ENCODE results near the gene PACS2. TPM values are rescaled to one million over a fixed set of nuclear protein-coding genes. Genes with fewer than 3 reads are reported as not detected.

PACS2 gene
- total and polyA plus RNA-seq, 2 donors (not counting 3 experiments of a cell fraction or from before 2014, with no cell fraction given), result 52.7 to 86.3 TPM

DNA sequence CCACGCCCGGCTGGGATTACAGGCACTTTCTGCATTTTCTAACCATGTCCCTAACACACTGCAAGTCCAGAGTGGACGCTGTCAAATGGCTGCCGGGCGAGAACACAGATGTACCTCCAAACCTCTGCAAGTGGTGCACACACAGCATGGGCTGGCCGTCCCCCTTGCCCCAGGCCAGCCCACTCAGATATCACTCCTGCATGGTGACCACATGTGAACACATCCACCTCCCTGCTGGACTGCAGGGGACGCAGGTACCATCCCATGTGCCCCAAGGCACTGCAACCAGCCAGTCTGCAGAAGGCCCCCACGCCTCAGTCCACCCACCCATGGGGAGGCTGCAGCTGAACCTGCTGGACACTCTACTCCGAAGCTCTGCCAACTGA is 27.8 kb upstream of the PACS2 start:
- no peak overlapping the region for H3K9ac ChIP-seq (replicated peaks; ENCODE audit: extremely low read depth, insufficient read depth, low read length)
- no peak for FAIRE-seq
- POLR2A ChIA-PET, result no interaction called here
- BruUV-seq (replicated peaks), result no TSS peak
- H3K27me3 ChIP-seq (ENCODE audit: control insufficient read depth in 2 of 2, insufficient read depth in 2 of 2, low read length in 2 of 2), result no peaks in the 10 kb centered on the region
- peaks cover 0 to 2% of the 10 kb centered on the region in 2 experiments for H3K36me3 ChIP-seq (ENCODE audit: control insufficient read depth in 2 of 2, extremely low read depth in 1 of 2, insufficient read depth in 2 of 2, low read length in 2 of 2)
- no peak overlapping the region for H3K27ac ChIP-seq (ENCODE audit: insufficient read depth, low read depth, low read length)
- dilution Hi-C loops (cut with MboI; ENCODE audit: extremely low pct_ligation_motif_present, low sequenced_read_pairs) (no loop called here), intact Hi-C loops (cut with micrococcal nuclease) (no loop called here)
- no peak overlapping the region for H2AFZ ChIP-seq (ENCODE audit: low read depth, low read length)
- H4K20me1 ChIP-seq (replicated peaks; ENCODE audit: control insufficient read depth, extremely low read depth, insufficient read depth, low read length), result no peaks in the 10 kb centered on the region
- no peak overlapping the region for H3K4me3 ChIP-seq (replicated peaks in 1 of 3; ENCODE audit: insufficient read depth in 1 of 3, low read depth in 1 of 3, low read length in 3 of 3)
- peaks cover 9% of the 10 kb centered on the region for H3K79me2 ChIP-seq (ENCODE audit: control insufficient read depth, insufficient read depth, low read length)
- CTCF ChIA-PET, result no interaction called here
- H3K4me2 ChIP-seq (ENCODE audit: insufficient read depth, low read length), result no peak overlapping the region
- TF ChIP-seq EZH2 (IDR thresholded peaks at IDR 0.05; ENCODE audit: borderline replicate concordance, low read depth, low read length, severe bottlenecking), result no peak
- TF ChIP-seq POLR2A (IDR thresholded peaks at IDR 0.05; ENCODE audit: low read depth, low read length), result no peak
- TF ChIP-seq JUN (IDR thresholded peaks at IDR 0.05; ENCODE audit: borderline replicate concordance, insufficient read depth, insufficient read length, low read depth), result no peak
- no peak for TF ChIP-seq GATA2 (IDR thresholded peaks at IDR 0.05; ENCODE audit: insufficient read depth, insufficient read length, low read depth, low read length)
- no peak for TF ChIP-seq POLR2AphosphoS5 (IDR thresholded peaks at IDR 0.05; ENCODE audit: insufficient read depth, low read depth, low read length)
- TF ChIP-seq, protein P1, sequence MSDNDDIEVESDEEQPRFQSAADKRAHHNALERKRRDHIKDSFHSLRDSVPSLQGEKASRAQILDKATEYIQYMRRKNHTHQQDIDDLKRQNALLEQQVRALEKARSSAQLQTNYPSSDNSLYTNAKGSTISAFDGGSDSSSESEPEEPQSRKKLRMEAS (IDR thresholded peaks at IDR 0.05; ENCODE audit: insufficient read depth, insufficient read length), result no peak
- TF ChIP-seq FOS (IDR thresholded peaks at IDR 0.05; ENCODE audit: borderline replicate concordance, insufficient read depth, low read length), result no peak
- TF ChIP-seq, protein P2, sequence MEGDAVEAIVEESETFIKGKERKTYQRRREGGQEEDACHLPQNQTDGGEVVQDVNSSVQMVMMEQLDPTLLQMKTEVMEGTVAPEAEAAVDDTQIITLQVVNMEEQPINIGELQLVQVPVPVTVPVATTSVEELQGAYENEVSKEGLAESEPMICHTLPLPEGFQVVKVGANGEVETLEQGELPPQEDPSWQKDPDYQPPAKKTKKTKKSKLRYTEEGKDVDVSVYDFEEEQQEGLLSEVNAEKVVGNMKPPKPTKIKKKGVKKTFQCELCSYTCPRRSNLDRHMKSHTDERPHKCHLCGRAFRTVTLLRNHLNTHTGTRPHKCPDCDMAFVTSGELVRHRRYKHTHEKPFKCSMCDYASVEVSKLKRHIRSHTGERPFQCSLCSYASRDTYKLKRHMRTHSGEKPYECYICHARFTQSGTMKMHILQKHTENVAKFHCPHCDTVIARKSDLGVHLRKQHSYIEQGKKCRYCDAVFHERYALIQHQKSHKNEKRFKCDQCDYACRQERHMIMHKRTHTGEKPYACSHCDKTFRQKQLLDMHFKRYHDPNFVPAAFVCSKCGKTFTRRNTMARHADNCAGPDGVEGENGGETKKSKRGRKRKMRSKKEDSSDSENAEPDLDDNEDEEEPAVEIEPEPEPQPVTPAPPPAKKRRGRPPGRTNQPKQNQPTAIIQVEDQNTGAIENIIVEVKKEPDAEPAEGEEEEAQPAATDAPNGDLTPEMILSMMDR (IDR thresholded peaks at IDR 0.05; ENCODE audit: extremely low read depth in 1 of 2, insufficient read depth in 1 of 2, low read depth in 1 of 2, low read length in 2 of 2), result no peak
- TF ChIP-seq MYC (IDR thresholded peaks at IDR 0.05; ENCODE audit: low read depth, low read length), result no peak
- no peaks in the 10 kb centered on the region for H3K9me3 ChIP-seq (replicated peaks; ENCODE audit: control insufficient read depth, insufficient read depth, low read length)
- H3K9me1 ChIP-seq (replicated peaks; ENCODE audit: control insufficient read depth, extremely low read depth, insufficient read depth, low read length), result no peaks in the 10 kb centered on the region
- DNase-seq (ENCODE audit: low read depth, low spot score), result no peak
- H3K4me1 ChIP-seq (ENCODE audit: control insufficient read depth, extremely low read depth, insufficient read depth, low read length), result peaks cover 11% of the 10 kb centered on the region
